GM23248 (cell line): ENCODE measurements around the gene SLC6A20.

Experiments used
- EZH2 ChIP-seq: fragments of 200-600 bp; sonication (generic); IDR thresholded peaks from 2 replicates; pipeline ENCODE4 v1.6.1; 2018; ENCODE audit warnings: antibody characterized with exemption, mild to moderate bottlenecking; ENCODE audit not compliant: insufficient read depth, poor library complexity, severe bottlenecking
- EZH2phosphoT487 ChIP-seq: fragments of 200-600 bp; sonication (generic); IDR thresholded peaks from 2 replicates; pipeline ENCODE4 v1.6.1; 2018; ENCODE audit warnings: antibody characterized with exemption, moderate library complexity, mild to moderate bottlenecking, low read depth; ENCODE audit not compliant: insufficient read depth

GRCh38 chr3:45776611-45777010, 19.7 kb downstream of the SLC6A20 start:
- TF ChIP-seq EZH2phosphoT487 (no peak), EZH2 (no peak)
